GM19023 (cell line): Measurements from ENCODE around the gene SPOPL.

Experiments
- ATAC-seq: cut with Tn5 transposase; IDR thresholded peaks from one replicate; pipeline ENCODE4 v1.9.1; 2021; ENCODE audit warnings: mild to moderate bottlenecking, moderate library complexity; ENCODE audit not compliant: unreplicated experiment

SPOPL gene

GRCh38 chr2:138493334-138493733, 8.2 kb upstream of the SPOPL start:
- ATAC-seq, result no peak

GRCh38 chr2:138494265-138494966, 7.2 kb upstream of the SPOPL start:
- ATAC-seq, result no peak

GRCh38 chr2:138495384-138495783, 6.2 kb upstream of the SPOPL start:
- ATAC-seq, result no peak

- no peak for ATAC-seq
Measured at GRCh38 chr2:138496096-138496651, 5.4 kb upstream of the SPOPL start.

- no peak for ATAC-seq
Measured at GRCh38 chr2:138497294-138497693, 4.3 kb upstream of the SPOPL start.

GRCh38 chr2:138499684-138500083, 1.9 kb upstream of the SPOPL start:
- no peak for ATAC-seq

- peak; percentile 10 for ATAC-seq
Measured at GRCh38 chr2:138500592-138501424, 762 bp upstream of the SPOPL start.

- ATAC-seq, result peak; percentile 1
Measured at GRCh38 chr2:138502255-138503086, 901 bp downstream of the SPOPL start.

GRCh38 chr2:138503087-138503442, 1.5 kb downstream of the SPOPL start:
- ATAC-seq, result no peak

- no peak for ATAC-seq
Measured at GRCh38 chr2:138503652-138504051, 2.1 kb downstream of the SPOPL start.

- ATAC-seq, result no peak
Measured at GRCh38 chr2:138504092-138504491, 2.5 kb downstream of the SPOPL start.

GRCh38 chr2:138504546-138505235, 3.1 kb downstream of the SPOPL start:
- ATAC-seq, result no peak

- ATAC-seq, result no peak
Measured at GRCh38 chr2:138507267-138507666, 5.7 kb downstream of the SPOPL start.

GRCh38 chr2:138510319-138510718, 8.7 kb downstream of the SPOPL start:
- ATAC-seq, result no peak

GRCh38 chr2:138512672-138513071, 11.1 kb downstream of the SPOPL start:
- no peak for ATAC-seq

GRCh38 chr2:138514173-138514572, 12.6 kb downstream of the SPOPL start:
- no peak for ATAC-seq

- no peak for ATAC-seq
Measured at GRCh38 chr2:138515092-138515491, 13.5 kb downstream of the SPOPL start.

GRCh38 chr2:138516030-138516704, 14.6 kb downstream of the SPOPL start:
- ATAC-seq, result no peak

- ATAC-seq, result no peak
Measured at GRCh38 chr2:138518860-138519259, 17.3 kb downstream of the SPOPL start.

GRCh38 chr2:138521821-138522220, 20.3 kb downstream of the SPOPL start:
- ATAC-seq, result no peak
